ENCODE data around the gene DOK5.

The DOK5 gene

GRCh38 chr20:54589402-54590030 is 114.1 kb downstream of the DOK5 start:
- H3K4me3 ChIP-seq (ENCODE audit: low read length in 2 of 2), result no peak overlapping the region

GRCh38 chr20:54590856-54591255 is 115.5 kb downstream of the DOK5 start:
- Histone ChIP-seq H3K4me1 (ENCODE audit: control insufficient read depth in 2 of 2, insufficient read depth in 1 of 2, low read depth in 1 of 2, low read length in 2 of 2) (no peaks in the 10 kb centered on the region), H2BK120ac (ENCODE audit: low read depth, low read length) (no peak overlapping the region), H3K4me2 (ENCODE audit: insufficient read depth, low read length, poor library complexity, severe bottlenecking) (no peak overlapping the region), H3K9ac (ENCODE audit: low read depth, low read length, poor library complexity) (no peak overlapping the region), H2AFZ (ENCODE audit: low read length) (no peak overlapping the region), H4K91ac (ENCODE audit: low read depth, low read length, poor library complexity) (no peak overlapping the region), H3K79me1 (ENCODE audit: low read depth, low read length) (no peaks in the 10 kb centered on the region), H3K4ac (ENCODE audit: low read length) (no peak overlapping the region), H3K23ac (ENCODE audit: low read depth, low read length, poor library complexity) (no peak overlapping the region), H3K27ac (replicated peaks; ENCODE audit: low read length) (no peak overlapping the region), H3K36me3 (replicated peaks in 1 of 2; ENCODE audit: control insufficient read depth in 2 of 2, insufficient read depth in 2 of 2, low read length in 2 of 2) (no peaks in the 10 kb centered on the region), H2BK5ac (ENCODE audit: low read length) (no peak overlapping the region), H2BK15ac (ENCODE audit: low read length) (no peak overlapping the region), H3K27me3 (ENCODE audit: control insufficient read depth in 3 of 3, insufficient read depth in 3 of 3, low read depth in 1 of 3, low read length in 3 of 3) (no peaks in the 10 kb centered on the region), H3K9me3 (replicated peaks in 1 of 2; ENCODE audit: control insufficient read depth in 2 of 2, insufficient read depth in 1 of 2, low read depth in 1 of 2, low read length in 2 of 2) (no peaks in the 10 kb centered on the region), H3K4me3 (ENCODE audit: low read length in 2 of 2) (no peak overlapping the region), H2BK12ac (ENCODE audit: low read length) (no peak overlapping the region), H4K8ac (ENCODE audit: low read depth, low read length) (no peak overlapping the region), H3K14ac (ENCODE audit: low read length) (no peak overlapping the region), H3K18ac (ENCODE audit: low read length) (no peak overlapping the region), H2AK5ac (ENCODE audit: low read depth, low read length) (no peak overlapping the region)
- DNase-seq (ENCODE audit: low spot score), result no peak

More at GRCh38 chr20:54589402-54590030, 114.1 kb downstream of the DOK5 start:
- H3K18ac ChIP-seq (ENCODE audit: low read length), result no peak overlapping the region
- no peaks in the 10 kb centered on the region for H3K9me3 ChIP-seq (replicated peaks in 1 of 2; ENCODE audit: control insufficient read depth in 2 of 2, insufficient read depth in 1 of 2, low read depth in 1 of 2, low read length in 2 of 2)
- no peaks in the 10 kb centered on the region for H3K79me1 ChIP-seq (ENCODE audit: low read depth, low read length)
- no peak overlapping the region for H2AFZ ChIP-seq (ENCODE audit: low read length)
- no peak overlapping the region for H3K27ac ChIP-seq (replicated peaks; ENCODE audit: low read length)
- no CpG with 5 or more reads among the region's 4 CpGs for WGBS, 2 donors (ENCODE audit: extremely low coverage in 2 of 2, insufficient read length in 2 of 2, insufficient replicate concordance in 1 of 2)
- H3K4ac ChIP-seq (ENCODE audit: low read length), result no peak overlapping the region
- no peak overlapping the region for H3K4me2 ChIP-seq (ENCODE audit: insufficient read depth, low read length, poor library complexity, severe bottlenecking)
- H2BK12ac ChIP-seq (ENCODE audit: low read length), result no peak overlapping the region
- no peak overlapping the region for H3K14ac ChIP-seq (ENCODE audit: low read length)
- no peak overlapping the region for H2AK5ac ChIP-seq (ENCODE audit: low read depth, low read length)
- no peak for DNase-seq (ENCODE audit: low spot score)
- H3K9ac ChIP-seq (ENCODE audit: low read depth, low read length, poor library complexity), result no peak overlapping the region
- H4K91ac ChIP-seq (ENCODE audit: low read depth, low read length, poor library complexity), result no peak overlapping the region
- H3K23ac ChIP-seq (ENCODE audit: low read depth, low read length, poor library complexity), result no peak overlapping the region
- H3K36me3 ChIP-seq (replicated peaks in 1 of 2; ENCODE audit: control insufficient read depth in 2 of 2, insufficient read depth in 2 of 2, low read length in 2 of 2), result no peaks in the 10 kb centered on the region
- no peaks in the 10 kb centered on the region for H3K4me1 ChIP-seq (ENCODE audit: control insufficient read depth in 2 of 2, insufficient read depth in 1 of 2, low read depth in 1 of 2, low read length in 2 of 2)
- H2BK5ac ChIP-seq (ENCODE audit: low read length), result no peak overlapping the region
- no peak overlapping the region for H2BK15ac ChIP-seq (ENCODE audit: low read length)
- H3K27me3 ChIP-seq (ENCODE audit: control insufficient read depth in 3 of 3, insufficient read depth in 3 of 3, low read depth in 1 of 3, low read length in 3 of 3), result no peaks in the 10 kb centered on the region
- H4K8ac ChIP-seq (ENCODE audit: low read depth, low read length), result no peak overlapping the region
- H2BK120ac ChIP-seq (ENCODE audit: low read depth, low read length), result no peak overlapping the region

- Histone ChIP-seq H3K9ac (ENCODE audit: low read depth, low read length, poor library complexity) (no peak overlapping the region), H4K91ac (ENCODE audit: low read depth, low read length, poor library complexity) (no peak overlapping the region), H2BK12ac (ENCODE audit: low read length) (no peak overlapping the region), H2AFZ (ENCODE audit: low read length) (no peak overlapping the region), H3K4me1 (ENCODE audit: control insufficient read depth in 2 of 2, insufficient read depth in 1 of 2, low read depth in 1 of 2, low read length in 2 of 2) (no peaks in the 10 kb centered on the region), H3K27ac (replicated peaks; ENCODE audit: low read length) (no peak overlapping the region), H3K4me3 (ENCODE audit: low read length in 2 of 2) (no peak overlapping the region), H2BK5ac (ENCODE audit: low read length) (no peak overlapping the region), H2BK120ac (ENCODE audit: low read depth, low read length) (no peak overlapping the region), H2BK15ac (ENCODE audit: low read length) (no peak overlapping the region), H3K23ac (ENCODE audit: low read depth, low read length, poor library complexity) (no peak overlapping the region), H3K79me1 (ENCODE audit: low read depth, low read length) (no peaks in the 10 kb centered on the region), H3K9me3 (replicated peaks in 1 of 2; ENCODE audit: control insufficient read depth in 2 of 2, insufficient read depth in 1 of 2, low read depth in 1 of 2, low read length in 2 of 2) (peaks cover 0 to 2% of the 10 kb centered on the region in 2 donors), H4K8ac (ENCODE audit: low read depth, low read length) (no peak overlapping the region), H2AK5ac (ENCODE audit: low read depth, low read length) (no peak overlapping the region), H3K4me2 (ENCODE audit: insufficient read depth, low read length, poor library complexity, severe bottlenecking) (no peak overlapping the region), H3K14ac (ENCODE audit: low read length) (no peak overlapping the region), H3K18ac (ENCODE audit: low read length) (no peak overlapping the region), H3K36me3 (replicated peaks in 1 of 2; ENCODE audit: control insufficient read depth in 2 of 2, insufficient read depth in 2 of 2, low read length in 2 of 2) (no peaks in the 10 kb centered on the region), H3K27me3 (ENCODE audit: control insufficient read depth in 3 of 3, insufficient read depth in 3 of 3, low read depth in 1 of 3, low read length in 3 of 3) (no peaks in the 10 kb centered on the region), H3K4ac (ENCODE audit: low read length) (no peak overlapping the region)
- no peak for DNase-seq (ENCODE audit: low spot score)
Observed at GRCh38 chr20:54596651-54597050, 121.3 kb downstream of the DOK5 start.

- no peak overlapping the region for H3K4ac ChIP-seq (ENCODE audit: low read length)
- no peaks in the 10 kb centered on the region for H3K79me1 ChIP-seq (ENCODE audit: low read depth, low read length)
- no peak overlapping the region for H2AK5ac ChIP-seq (ENCODE audit: low read depth, low read length)
- no peaks in the 10 kb centered on the region for H3K27me3 ChIP-seq (ENCODE audit: control insufficient read depth in 3 of 3, insufficient read depth in 3 of 3, low read depth in 1 of 3, low read length in 3 of 3)
- no peak overlapping the region for H2BK12ac ChIP-seq (ENCODE audit: low read length)
- no peak overlapping the region for H3K4me2 ChIP-seq (ENCODE audit: insufficient read depth, low read length, poor library complexity, severe bottlenecking)
- H2BK120ac ChIP-seq (ENCODE audit: low read depth, low read length), result no peak overlapping the region
- H3K4me3 ChIP-seq (ENCODE audit: low read length in 2 of 2), result no peak overlapping the region
- H3K14ac ChIP-seq (ENCODE audit: low read length), result no peak overlapping the region
- no peak overlapping the region for H3K23ac ChIP-seq (ENCODE audit: low read depth, low read length, poor library complexity)
- no peak overlapping the region for H2BK15ac ChIP-seq (ENCODE audit: low read length)
- no peak overlapping the region for H2BK5ac ChIP-seq (ENCODE audit: low read length)
- no peak overlapping the region for H3K9ac ChIP-seq (ENCODE audit: low read depth, low read length, poor library complexity)
- H4K91ac ChIP-seq (ENCODE audit: low read depth, low read length, poor library complexity), result no peak overlapping the region
- peaks cover 0 to 2% of the 10 kb centered on the region in 2 donors for H3K9me3 ChIP-seq (replicated peaks in 1 of 2; ENCODE audit: control insufficient read depth in 2 of 2, insufficient read depth in 1 of 2, low read depth in 1 of 2, low read length in 2 of 2)
- DNase-seq (ENCODE audit: low spot score), result no peak
- H3K36me3 ChIP-seq (replicated peaks in 1 of 2; ENCODE audit: control insufficient read depth in 2 of 2, insufficient read depth in 2 of 2, low read length in 2 of 2), result no peaks in the 10 kb centered on the region
- H4K8ac ChIP-seq (ENCODE audit: low read depth, low read length), result no peak overlapping the region
- no peaks in the 10 kb centered on the region for H3K4me1 ChIP-seq (ENCODE audit: control insufficient read depth in 2 of 2, insufficient read depth in 1 of 2, low read depth in 1 of 2, low read length in 2 of 2)
- H3K18ac ChIP-seq (ENCODE audit: low read length), result no peak overlapping the region
- no CpG with 5 or more reads among the region's 5 CpGs for WGBS, 2 donors (ENCODE audit: extremely low coverage in 2 of 2, insufficient read length in 2 of 2, insufficient replicate concordance in 1 of 2)
- H2AFZ ChIP-seq (ENCODE audit: low read length), result no peak overlapping the region
- no peak overlapping the region for H3K27ac ChIP-seq (replicated peaks; ENCODE audit: low read length)
Observed at GRCh38 chr20:54598352-54598751, 123.0 kb downstream of the DOK5 start.

Measured in neuronal stem cell (in vitro differentiated cells).